ENCODE data around the gene H3-3A. TPM values are rescaled to one million over a fixed set of nuclear protein-coding genes. Genes with fewer than 3 reads are reported as not detected.

Gene H3-3A
- polyA plus RNA-seq, 1 donor from 2014 or later: 2,124 TPM

GRCh38 chr1:226083302-226084101 lies 21.0 kb downstream of the H3-3A start:
- H3K9me2 ChIP-seq (ENCODE audit: insufficient read depth, low read length): no peaks in the 10 kb centered on the region
- H3F3A ChIP-seq (ENCODE audit: insufficient read depth, low read length, poor library complexity, severe bottlenecking): no peaks in the 10 kb centered on the region
- H3K36me3 ChIP-seq (ENCODE audit: insufficient read depth, low read length): no peaks in the 10 kb centered on the region
- peak overlapping the region; percentile 39 for H3K4me2 ChIP-seq (ENCODE audit: low read length)
- no peak overlapping the region for H3K27ac ChIP-seq (ENCODE audit: low read length)
- H3K79me2 ChIP-seq (replicated peaks; ENCODE audit: insufficient read depth, low read length): no peaks in the 10 kb centered on the region
- peak overlapping the region; percentile 50 for H3K9ac ChIP-seq (ENCODE audit: low read length)
- H3K9me3 ChIP-seq (ENCODE audit: low read length): no peaks in the 10 kb centered on the region
- peaks cover 8% of the 10 kb centered on the region for H3K27me3 ChIP-seq (ENCODE audit: insufficient read depth, low read depth, low read length)
- peak overlapping the region; percentile 76 for H3K4me3 ChIP-seq (ENCODE audit: low read length)
- peak; percentile 10 for TF ChIP-seq POLR2AphosphoS5 (IDR thresholded peaks at IDR 0.05)
- peak; percentile 55 for TF ChIP-seq MXI1 (conservative IDR thresholded peaks at IDR 0.05; ENCODE audit: poor library complexity, severe bottlenecking)
- TF ChIP-seq TAF1 (IDR thresholded peaks at IDR 0.05; ENCODE audit: low read depth): no peak
- TF ChIP-seq SMC3 (conservative IDR thresholded peaks at IDR 0.05; ENCODE audit: poor library complexity): peak; percentile 15
- peak overlapping the region; percentile 61 for H2AFZ ChIP-seq (ENCODE audit: low read depth, low read length)
- H4K20me1 ChIP-seq (ENCODE audit: insufficient read depth): no peaks in the 10 kb centered on the region

GRCh38 chr1:226085675-226086285 lies 23.3 kb downstream of the H3-3A start:
- Histone ChIP-seq H3K36me3 (ENCODE audit: insufficient read depth, low read length) (no peaks in the 10 kb centered on the region), H3K9ac (ENCODE audit: low read length) (no peak overlapping the region), H3F3A (ENCODE audit: insufficient read depth, low read length, poor library complexity, severe bottlenecking) (no peaks in the 10 kb centered on the region), H3K9me2 (ENCODE audit: insufficient read depth, low read length) (no peaks in the 10 kb centered on the region), H3K4me2 (ENCODE audit: low read length) (no peak overlapping the region), H2AFZ (ENCODE audit: low read depth, low read length) (no peak overlapping the region), H3K27me3 (ENCODE audit: insufficient read depth, low read depth, low read length) (peaks cover 8% of the 10 kb centered on the region), H3K9me3 (ENCODE audit: low read length) (no peaks in the 10 kb centered on the region), H3K27ac (ENCODE audit: low read length) (no peak overlapping the region), H3K4me3 (ENCODE audit: low read length) (no peak overlapping the region), H4K20me1 (ENCODE audit: insufficient read depth) (no peaks in the 10 kb centered on the region), H3K79me2 (replicated peaks; ENCODE audit: insufficient read depth, low read length) (no peaks in the 10 kb centered on the region)
- no peak for TF ChIP-seq POLR2AphosphoS5 (IDR thresholded peaks at IDR 0.05)
- TF ChIP-seq SMC3 (conservative IDR thresholded peaks at IDR 0.05; ENCODE audit: poor library complexity): no peak
- no peak for TF ChIP-seq MXI1 (conservative IDR thresholded peaks at IDR 0.05; ENCODE audit: poor library complexity, severe bottlenecking)

GRCh38 chr1:226086776-226087175 lies 24.3 kb downstream of the H3-3A start:
- H3K9me2 ChIP-seq (ENCODE audit: insufficient read depth, low read length): no peaks in the 10 kb centered on the region
- no peaks in the 10 kb centered on the region for H4K20me1 ChIP-seq (ENCODE audit: insufficient read depth)
- H3K4me2 ChIP-seq (ENCODE audit: low read length): no peak overlapping the region
- H3K27me3 ChIP-seq (ENCODE audit: insufficient read depth, low read depth, low read length): peaks cover 8% of the 10 kb centered on the region
- no peak overlapping the region for H3K4me3 ChIP-seq (ENCODE audit: low read length)
- H3K27ac ChIP-seq (ENCODE audit: low read length): no peak overlapping the region
- H2AFZ ChIP-seq (ENCODE audit: low read depth, low read length): no peak overlapping the region
- H3K79me2 ChIP-seq (replicated peaks; ENCODE audit: insufficient read depth, low read length): no peaks in the 10 kb centered on the region
- H3K9me3 ChIP-seq (ENCODE audit: low read length): no peaks in the 10 kb centered on the region
- TF ChIP-seq EP300 (conservative IDR thresholded peaks at IDR 0.05; ENCODE audit: poor library complexity, severe bottlenecking) (no peak), SMC3 (conservative IDR thresholded peaks at IDR 0.05; ENCODE audit: poor library complexity) (no peak), CTCF (IDR thresholded peaks at IDR 0.05; ENCODE audit: poor library complexity, severe bottlenecking) (no peak), TAF1 (IDR thresholded peaks at IDR 0.05; ENCODE audit: low read depth) (no peak), MXI1 (conservative IDR thresholded peaks at IDR 0.05; ENCODE audit: poor library complexity, severe bottlenecking) (no peak), REST (IDR thresholded peaks at IDR 0.05; ENCODE audit: borderline replicate concordance) (no peak), EZH2 (IDR thresholded peaks at IDR 0.05; ENCODE audit: borderline replicate concordance, insufficient read depth, low read length, poor library complexity, severe bottlenecking) (no peak), POLR2AphosphoS5 (IDR thresholded peaks at IDR 0.05) (no peak), RAD21 (conservative IDR thresholded peaks at IDR 0.05) (no peak)
- H3F3A ChIP-seq (ENCODE audit: insufficient read depth, low read length, poor library complexity, severe bottlenecking): no peaks in the 10 kb centered on the region
- H3K36me3 ChIP-seq (ENCODE audit: insufficient read depth, low read length): no peaks in the 10 kb centered on the region
- H3K9ac ChIP-seq (ENCODE audit: low read length): no peak overlapping the region

Data from neural cell (in vitro differentiated cells).